Measurements from ENCODE around the gene C1orf198.

DNA sequence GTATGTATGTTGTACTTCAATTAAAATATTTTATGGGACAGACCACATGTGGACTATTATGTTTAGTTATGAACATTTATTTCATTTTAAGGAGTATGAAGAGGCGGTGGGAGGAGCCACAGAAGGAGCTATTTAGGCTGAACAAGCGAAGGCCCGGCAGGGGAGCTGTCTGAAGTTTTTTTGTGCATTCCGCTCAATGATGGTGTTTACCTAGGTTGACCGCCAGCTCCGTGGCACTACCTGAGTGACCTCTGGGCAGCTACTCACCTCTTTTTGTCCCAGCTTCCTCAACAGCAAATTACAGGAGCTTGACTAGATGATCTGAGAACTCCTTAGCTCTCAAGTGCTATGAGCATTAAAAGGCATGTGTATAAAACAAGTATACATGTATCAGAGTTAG, 32.7 kb upstream of the C1orf198 start:
- TF ChIP-seq, protein P1, sequence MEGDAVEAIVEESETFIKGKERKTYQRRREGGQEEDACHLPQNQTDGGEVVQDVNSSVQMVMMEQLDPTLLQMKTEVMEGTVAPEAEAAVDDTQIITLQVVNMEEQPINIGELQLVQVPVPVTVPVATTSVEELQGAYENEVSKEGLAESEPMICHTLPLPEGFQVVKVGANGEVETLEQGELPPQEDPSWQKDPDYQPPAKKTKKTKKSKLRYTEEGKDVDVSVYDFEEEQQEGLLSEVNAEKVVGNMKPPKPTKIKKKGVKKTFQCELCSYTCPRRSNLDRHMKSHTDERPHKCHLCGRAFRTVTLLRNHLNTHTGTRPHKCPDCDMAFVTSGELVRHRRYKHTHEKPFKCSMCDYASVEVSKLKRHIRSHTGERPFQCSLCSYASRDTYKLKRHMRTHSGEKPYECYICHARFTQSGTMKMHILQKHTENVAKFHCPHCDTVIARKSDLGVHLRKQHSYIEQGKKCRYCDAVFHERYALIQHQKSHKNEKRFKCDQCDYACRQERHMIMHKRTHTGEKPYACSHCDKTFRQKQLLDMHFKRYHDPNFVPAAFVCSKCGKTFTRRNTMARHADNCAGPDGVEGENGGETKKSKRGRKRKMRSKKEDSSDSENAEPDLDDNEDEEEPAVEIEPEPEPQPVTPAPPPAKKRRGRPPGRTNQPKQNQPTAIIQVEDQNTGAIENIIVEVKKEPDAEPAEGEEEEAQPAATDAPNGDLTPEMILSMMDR (IDR thresholded peaks at IDR 0.05; ENCODE audit: low read depth, low read length), result no peak
- TF ChIP-seq MYC (IDR thresholded peaks at IDR 0.05; ENCODE audit: low read depth, low read length), result no peak

Measured in NB4 (cell line).